Measurements from ENCODE around the gene MOV10L1.

Gene MOV10L1

DNA sequence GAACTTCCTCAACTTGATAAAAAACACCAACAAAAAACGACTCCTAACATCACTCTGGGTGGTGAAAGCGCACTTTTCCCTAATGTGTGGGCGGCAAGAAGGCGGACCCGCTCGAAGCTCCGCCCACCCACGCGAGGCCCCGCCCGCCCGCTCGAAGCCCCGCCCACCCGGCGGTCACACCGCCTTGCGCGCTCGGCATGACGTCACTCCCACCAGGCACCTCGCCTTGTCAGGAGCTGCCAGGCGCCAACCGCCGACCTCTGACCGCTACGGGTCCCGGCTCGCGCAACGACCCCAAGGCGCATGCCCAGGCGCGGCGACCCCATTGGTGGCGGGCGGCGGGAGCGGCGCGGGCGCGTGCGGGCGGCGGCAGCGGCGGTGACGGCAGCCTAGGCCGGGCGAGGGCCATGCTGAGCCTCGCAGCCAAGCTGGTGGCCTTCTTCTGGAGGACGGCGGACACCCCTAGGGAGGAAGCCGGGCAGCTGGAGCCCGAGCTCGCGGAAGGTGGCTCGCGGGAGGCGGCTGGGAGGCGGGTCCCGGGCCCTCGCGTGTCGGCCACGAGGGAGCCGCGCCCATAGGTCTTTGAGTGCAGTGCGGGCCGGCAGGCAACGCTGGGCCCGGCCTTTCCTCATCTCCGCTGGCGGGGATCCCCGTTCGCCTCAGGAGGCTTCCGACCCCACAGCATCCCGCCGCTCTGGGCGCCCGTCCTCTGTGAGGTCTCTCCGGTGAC, at the start of gene MOV10L1:
Gene MOV10L1 (plus strand): TSS at position 325 of the 730 bp plus-strand sequence. CDS start 83 bp downstream, at position 408.
- no peak for DNase-seq

DNA sequence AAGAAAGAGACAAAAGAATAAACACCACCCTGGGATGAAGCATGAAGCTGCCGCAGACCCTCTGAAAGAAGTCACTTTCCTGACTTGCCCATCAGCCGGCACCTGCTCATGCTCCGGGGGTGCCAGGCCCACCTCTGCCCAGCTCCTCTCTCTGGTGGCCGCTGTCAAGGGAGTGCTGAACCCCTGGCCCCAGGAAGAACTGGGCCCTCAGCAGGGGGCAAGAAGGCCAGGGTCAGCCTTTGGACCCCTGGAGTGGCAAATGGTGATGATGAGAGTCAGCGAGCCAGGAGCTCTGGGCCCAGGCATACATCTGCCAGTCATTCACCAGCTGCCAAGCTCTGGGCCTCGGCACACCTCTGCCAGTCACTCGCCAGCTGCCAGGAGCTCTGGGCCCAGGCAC, 49.1 kb upstream of the MOV10L1 start:
- no peak for DNase-seq

DNA sequence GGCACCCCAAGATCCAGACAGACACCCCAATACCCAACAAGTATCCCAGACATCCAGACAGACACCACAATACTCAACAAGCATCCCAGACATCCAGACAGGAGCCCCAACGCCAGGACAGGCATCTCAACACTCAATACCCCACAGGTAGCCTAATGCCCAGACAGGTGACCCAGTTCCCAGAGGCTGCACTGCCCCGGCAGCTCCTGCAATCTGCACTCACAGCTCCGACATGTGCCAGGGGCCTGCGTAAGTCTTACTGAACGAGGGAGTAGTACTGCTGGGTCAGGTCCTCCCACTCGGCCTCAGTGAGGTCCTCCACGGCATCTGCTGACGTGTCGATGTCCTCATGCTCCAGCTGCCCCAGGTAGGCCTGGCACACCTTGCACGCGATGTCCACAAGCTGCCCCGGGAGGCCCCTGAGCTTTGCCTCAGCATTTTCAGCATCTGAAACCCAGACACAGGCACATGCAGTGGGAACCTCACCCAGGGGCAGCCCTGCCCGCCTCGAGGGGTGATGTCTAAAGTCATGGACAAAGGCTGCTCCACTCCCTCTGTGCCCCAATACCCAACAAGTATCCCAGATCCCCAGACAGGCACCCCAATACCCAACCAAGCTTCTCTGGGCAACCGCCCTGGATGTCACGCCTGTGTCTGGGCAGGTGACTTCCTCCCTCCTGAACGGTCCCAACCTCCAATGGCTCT, 48.3 kb upstream of the MOV10L1 start:
- DNase-seq: no peak

DNA sequence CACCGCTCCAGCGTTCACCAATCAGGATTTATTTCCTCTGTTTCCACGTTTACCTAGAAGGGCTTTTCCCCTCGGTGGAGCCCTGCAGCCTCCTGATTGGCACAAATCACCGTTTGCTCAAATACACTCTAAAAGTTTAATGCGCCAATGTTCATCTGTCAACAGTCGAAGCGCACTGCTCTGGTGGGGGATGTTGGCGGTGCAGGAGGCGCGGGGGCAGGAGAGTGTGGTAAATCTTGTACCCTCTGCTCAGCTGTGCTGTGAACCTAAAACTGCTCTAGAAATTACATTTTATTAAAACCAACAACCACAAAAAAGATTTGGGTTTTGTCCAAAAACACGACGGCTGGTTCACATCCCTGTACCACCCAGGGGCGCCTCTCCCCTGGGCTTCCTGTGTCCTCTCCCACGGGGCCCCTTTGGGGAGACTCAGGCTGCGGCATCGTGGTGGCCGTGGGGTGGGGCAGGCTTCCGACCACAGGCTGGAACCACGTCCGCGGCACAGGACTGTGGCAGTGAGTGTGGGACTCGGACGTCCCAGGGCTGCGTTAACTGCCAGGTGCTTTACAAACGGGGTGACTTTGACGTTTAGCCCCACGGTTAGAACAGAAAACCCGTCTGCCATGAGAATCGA, 45.2 kb upstream of the MOV10L1 start:
- DNase-seq: no peak

- DNase-seq: no peak
Measured at GRCh38 chr22:50045211-50046018, 44.4 kb upstream of the MOV10L1 start.

- no peak for DNase-seq
Measured at GRCh38 chr22:50046019-50046415, 43.8 kb upstream of the MOV10L1 start.

- no peak for DNase-seq
Measured at GRCh38 chr22:50046481-50047245, 43.1 kb upstream of the MOV10L1 start.

DNA sequence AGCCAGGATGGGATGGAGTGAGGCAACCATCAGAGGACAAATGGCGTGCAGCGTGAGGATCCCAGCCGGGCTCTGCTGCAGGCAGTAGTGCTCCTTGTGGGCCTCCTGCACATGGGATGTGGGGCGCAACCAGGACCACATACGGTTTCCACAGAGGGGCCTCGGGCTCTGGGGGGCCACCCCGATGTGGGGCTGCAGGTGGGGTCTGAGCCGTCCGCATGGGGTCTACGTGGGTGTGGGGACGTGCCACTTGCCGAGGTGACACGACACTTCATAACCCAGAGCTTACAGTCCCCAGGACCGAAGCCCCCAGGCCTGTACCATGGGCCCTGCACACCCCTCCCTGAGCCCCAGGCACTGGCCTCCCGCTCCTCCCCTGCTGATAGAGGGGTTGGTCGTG, 42.5 kb upstream of the MOV10L1 start:
- no peak for DNase-seq

GRCh38 chr22:50048061-50048765, 41.6 kb upstream of the MOV10L1 start:
- no peak for DNase-seq

DNA sequence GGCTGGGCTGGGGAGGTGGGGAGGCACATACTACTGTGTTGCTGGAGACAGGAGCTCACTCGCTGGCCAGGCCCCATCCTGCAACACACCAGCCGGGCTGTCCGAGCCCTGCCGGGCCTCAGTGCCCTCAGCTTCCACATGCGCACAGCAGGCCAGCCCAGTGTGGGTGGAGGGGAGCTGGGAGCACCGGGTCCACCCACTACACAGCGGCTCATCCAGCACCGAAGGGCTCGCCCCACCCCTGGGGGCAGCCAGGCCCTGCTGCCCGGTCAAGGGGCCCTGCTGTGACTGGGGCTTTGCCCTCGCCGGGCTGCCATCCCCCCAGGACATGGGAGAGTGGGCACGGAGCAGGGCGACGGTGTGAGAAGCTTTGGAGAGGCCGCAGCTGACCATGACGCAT, 41.0 kb upstream of the MOV10L1 start:
- no peak for DNase-seq

GRCh38 chr22:50049299-50050195, 40.3 kb upstream of the MOV10L1 start:
- DNase-seq: no peak

GRCh38 chr22:50051930-50052329, 37.9 kb upstream of the MOV10L1 start:
- DNase-seq: no peak

GRCh38 chr22:50053861-50054260, 35.9 kb upstream of the MOV10L1 start:
- no peak for DNase-seq

DNA sequence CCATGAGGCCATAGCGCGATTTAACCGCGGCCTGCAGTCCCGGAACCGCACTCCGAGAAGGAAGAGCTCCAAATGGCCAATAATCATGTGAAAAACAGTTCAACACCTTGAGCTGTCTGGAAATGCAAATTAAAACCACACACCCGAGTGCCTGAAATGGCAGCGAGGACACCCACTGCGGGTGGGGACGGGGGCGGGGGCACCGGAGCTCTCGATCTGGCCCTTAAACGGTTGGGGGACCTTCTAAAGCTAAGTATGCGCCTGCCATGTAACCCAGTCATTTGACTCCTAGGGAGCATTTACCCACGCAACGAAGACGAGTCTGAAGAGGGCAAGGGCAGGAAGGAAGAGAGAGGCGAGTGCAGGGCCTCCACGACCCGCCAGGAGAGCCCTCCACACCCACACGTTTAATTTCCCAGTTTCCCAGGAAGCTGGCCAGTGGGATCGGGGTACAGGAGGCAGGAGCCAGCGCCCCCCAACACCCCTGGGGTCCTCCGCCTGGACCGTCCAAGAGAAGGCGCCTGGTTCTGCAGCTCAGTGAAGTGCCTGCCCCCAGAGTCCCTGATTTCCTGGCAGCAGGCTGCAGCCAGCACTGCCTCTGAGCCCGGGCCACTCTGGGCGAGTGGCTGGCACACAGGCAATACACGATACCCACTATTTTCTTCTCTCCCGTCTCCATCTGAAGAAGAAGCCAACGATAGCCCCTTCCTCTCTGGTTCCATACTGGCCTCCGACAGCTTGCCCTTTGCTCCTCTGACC, 33.4 kb upstream of the MOV10L1 start:
- no peak for DNase-seq

GRCh38 chr22:50057278-50058060, 32.3 kb upstream of the MOV10L1 start:
- DNase-seq: no peak

DNA sequence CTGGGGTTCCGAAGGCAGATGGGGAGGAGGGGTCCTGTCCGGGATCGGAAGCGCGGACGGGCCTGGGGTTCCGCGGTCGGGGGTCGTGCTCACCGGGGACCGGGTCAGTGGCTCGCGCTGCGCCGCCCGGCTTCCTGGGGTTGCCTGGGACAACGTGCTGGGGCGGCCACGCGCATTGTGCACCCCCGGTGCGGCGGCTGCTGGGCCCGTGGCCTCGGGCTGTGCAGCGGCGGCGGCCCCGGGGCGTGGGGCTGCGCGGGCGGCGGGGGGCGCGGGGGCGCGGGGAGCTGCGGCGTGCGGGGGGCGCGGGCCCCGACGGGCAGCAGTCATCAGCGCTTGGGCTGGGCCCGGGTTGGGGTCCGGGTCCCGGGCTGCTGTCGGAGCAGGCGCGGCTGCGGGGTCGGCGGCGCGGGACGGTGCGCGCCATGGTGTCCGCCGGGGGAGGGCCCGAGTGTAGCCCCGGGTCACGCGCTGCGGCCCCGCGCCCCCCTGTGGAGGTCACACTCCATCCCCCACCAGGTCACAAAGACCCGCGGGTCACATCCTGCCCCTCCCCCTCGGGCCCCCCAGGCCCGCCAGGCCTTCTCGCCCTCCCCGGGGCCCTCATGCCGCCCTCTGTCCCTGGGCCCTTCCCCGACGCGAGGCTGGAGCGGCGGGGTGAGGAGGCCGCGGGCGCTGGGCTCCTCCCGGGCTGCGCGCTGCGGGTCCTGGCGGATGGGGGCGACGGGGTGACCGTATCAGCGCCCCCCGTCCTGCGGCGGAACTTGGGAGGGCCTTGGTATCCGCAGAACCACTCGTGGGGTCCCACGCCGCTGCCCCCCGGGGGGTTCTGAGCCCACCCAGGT, 31.5 kb upstream of the MOV10L1 start, which contains the start of gene TTLL8:
Gene TTLL8 (minus strand): TSS at position 238 of the 845 bp plus-strand sequence.
- no peak for DNase-seq

DNA sequence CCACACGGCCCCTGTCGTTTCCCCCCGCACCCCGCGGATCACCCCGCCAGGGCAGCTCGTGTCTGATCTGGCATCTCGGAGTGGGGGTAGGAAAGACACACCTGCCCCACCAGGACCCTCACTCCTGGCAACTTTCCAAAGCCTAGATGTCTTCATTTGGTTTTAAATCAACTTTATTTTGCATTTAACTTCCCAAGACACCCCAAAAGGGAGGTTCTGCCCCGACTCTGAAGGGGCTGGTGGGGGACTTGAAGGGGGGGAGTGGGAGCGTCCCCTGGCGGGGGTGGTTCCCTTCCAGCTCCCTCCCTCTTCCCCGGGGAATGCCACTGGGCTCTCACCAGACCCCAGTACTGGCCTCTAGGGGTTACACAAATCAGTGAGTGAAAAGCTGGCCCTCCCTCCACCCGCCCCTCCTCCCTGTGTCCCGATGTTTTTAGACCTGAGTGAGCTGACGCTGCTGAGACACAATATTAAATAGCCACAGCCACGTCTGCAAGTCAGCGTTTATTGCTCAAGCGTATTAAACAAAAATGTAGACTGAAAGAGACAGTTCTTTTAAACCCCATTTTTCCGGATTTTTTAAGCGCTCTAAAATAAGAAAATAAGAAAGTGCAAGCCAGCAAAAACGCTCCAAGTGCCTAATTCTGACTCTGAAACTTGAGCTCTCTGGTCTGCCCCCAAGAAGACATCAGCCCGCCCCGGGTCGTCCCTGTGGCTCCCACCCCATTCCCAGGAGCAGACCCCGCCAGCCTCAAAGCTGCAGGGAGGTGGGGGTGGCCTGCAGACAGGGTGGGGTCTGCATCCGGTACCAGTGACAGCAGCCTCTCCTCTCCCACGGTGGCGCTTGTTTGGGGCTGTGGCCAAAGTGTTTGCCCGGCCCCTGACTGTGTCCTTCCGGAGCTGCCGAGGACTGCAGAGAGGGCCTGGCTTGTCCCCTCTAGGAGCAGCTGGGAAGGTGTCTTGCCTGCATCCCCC, 30.6 kb upstream of the MOV10L1 start:
- DNase-seq: peak; percentile 26
